Left ventricle myocardium superior (tissue), 1 donor: ENCODE measurements around the gene ZNF670. TPM values are rescaled to one million over a fixed set of nuclear protein-coding genes. Genes with fewer than 3 reads are reported as not detected.
A peak's percentile ranks its signal among the peaks of the same experiment; 100 is the strongest.

Source experiments
- ATAC-seq: fragments of 200-7000 bp; cut with Tn5 transposase; one replicate; pipeline ENCODE4 v1.9.1; 2020; ENCODE audit warnings: mild to moderate bottlenecking, moderate library complexity
- DNase-seq: peaks from one replicate; pipeline ENCODE4 v3.0.0-alpha.2; 2020
- intact Hi-C: fragments of 100-400 bp; cut with micrococcal nuclease; formaldehyde crosslinking; loops from one replicate; pipeline ENCODE4 v1.11.0; 2022
- total RNA-seq: library from RNA; stranded (reverse); fragmentation: NEBNext Ultra II Directional; extraction: Animal tissue kit (Norgen Biotek cat#: 25700); gene quantifications from one replicate; pipeline ENCODE4 v1.2.1, GENCODE V29; 2021
- donor health status: DM: no; HTN: yes; CAD: no; lungs with severe emphysema.

Gene ZNF670
- total RNA-seq, 1 donor from 2014 or later = 1.5 TPM

DNA sequence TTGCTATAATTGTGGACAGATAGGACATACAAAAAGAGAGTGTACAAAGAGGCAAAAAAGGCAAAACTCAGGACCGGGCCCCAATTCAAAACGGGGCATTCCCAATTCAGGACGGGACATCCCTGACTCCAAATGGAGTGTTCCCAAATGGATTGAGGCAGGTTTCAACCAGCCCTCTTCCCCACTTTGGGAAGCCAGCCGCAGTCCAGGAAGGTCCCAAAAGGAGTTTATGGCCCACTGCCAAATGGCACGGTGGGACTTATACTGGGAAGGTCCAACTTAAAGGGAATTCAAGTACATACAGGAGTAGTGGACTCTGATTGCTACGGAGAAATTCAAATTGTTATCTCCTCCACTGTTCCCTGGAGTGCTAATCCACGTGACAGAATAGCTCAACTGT is 29.1 kb upstream of the ZNF670 start:
- intact Hi-C loops = no loop called here
- ATAC-seq (no peak), DNase-seq (no peak)

DNA sequence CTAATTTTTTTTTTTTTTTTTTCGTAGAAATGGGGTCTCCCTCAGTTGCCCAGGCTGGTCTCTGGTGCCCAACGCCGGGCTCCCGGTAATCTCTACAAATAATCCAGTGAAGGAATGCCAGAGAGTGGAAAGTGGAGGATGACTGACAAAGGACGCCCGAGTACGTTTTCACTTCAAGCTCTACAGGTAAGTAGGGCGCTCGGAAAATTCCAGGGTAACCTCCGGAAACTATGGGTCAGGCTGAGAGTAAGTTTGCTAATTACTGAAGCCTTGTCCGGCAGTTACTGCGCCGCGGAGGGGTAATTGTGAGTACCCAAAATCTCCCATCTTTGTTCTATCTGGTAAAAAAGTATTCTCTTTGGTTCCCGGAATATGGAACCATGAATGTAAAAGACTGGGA is 27.4 kb upstream of the ZNF670 start:
- ATAC-seq (no peak), DNase-seq (no peak)
- intact Hi-C loops = no loop called here

DNA sequence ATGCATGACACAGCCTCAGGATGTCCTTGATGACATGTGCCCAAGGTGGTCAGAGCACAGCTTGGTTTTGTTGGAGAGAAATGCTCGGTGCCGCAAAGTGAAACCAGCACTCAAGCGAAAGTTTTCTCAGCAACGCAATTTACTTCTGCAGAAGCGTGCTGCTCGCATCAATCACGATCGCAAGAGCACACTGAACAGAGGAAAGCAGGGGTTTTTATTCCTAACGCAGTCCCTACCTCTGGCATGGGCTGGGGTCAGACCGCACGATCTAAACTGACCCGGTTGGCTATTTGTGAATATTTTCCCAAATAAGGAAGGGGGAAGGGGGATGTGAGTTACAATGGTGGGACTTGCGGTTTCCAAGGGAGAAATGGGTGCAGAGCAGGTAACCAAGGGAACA is 26.4 kb upstream of the ZNF670 start:
- intact Hi-C loops = no loop called here
- ATAC-seq (no peak), DNase-seq (no peak)

DNA sequence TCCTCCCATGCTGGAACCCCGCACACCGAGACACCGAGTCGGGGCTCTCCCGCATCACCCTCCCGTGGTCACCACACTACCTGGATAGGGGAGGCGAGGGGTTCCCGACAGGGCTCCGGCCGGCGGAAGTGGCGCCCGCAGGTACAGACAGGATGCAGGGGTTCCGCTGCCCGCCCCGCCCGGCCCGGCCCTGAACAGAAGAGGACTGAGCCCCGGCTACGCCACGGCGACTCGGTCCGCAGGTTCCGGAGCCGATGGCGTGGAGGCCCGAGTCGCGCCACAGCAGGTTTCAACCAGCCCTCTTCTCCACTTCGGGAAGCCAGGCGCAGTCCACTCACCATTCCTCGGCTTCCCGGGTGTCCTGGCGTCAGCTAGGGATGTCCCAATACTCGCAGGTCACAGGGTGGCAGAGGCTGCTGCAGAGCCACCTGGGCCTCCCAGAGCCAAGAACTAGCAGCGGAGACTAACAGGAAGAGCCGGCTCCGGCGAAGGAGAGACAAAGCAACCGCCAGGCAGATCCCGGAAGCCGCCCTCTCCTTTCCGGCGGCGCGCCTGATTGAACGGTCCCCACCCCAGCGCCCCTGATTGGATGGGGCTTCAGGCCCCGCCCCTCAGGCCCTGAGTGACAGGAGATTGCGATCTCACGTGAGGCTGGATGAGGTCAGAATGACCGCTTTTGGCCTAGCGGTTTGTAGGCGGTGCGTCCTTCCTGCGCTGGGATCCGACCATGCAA is 25.4 kb upstream of the ZNF670 start, which contains the start of gene ZNF669:
Gene ZNF669 (minus strand): TSS at position 498 of the 733 bp plus-strand sequence. CDS start 157 bp downstream, at position 341.
- DNase-seq (peak; percentile 98), ATAC-seq (peak; percentile 100)
- intact Hi-C loops = no loop called here

DNA sequence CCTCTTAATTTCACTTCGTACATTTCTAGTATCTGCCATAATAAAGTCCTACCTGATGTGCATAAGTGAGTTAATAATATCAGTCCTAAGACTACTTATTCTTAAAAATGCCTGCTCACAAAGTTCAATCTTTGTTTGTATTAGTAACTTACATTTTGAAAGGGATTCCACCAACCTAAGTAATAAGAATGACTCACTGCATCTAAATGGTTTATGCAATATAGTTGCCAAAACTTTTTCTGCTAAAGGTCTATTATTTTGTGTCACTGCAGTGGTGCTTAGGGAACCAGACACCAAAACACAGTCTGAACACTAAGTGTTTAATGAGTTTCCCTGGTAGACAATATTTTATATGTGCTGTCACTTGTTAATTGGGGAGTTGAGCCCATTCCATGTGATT is 23.8 kb upstream of the ZNF670 start:
- intact Hi-C loops = no loop called here
- DNase-seq (no peak), ATAC-seq (no peak)

DNA sequence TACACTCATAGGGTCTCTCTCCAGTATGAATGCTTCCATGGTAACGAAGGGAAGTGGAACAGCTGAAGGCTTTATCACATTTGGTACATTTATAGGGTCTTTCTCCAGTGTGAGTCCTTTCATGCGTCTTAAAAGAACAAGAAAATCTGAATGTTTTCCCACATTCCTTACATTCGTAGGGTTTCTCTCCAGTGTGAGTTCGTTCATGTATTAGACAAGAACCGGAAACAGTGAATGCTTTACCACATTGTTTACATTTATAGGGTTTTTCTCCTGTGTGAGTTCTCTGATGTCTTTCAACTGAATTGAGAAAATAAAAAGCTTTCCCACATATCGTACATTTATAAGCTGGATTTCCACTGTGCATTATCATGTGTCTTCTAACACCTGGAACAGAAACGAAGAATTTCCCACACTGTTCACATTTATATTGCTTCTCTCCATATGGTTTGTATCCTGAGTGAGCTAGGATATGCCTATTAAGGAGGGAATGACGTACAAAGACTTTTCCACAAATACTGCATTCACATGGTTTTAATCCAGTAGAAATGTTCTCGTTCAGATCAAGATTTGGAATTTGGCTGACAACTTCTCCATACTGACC is 22.2 kb upstream of the ZNF670 start:
- intact Hi-C loops = no loop called here
- ATAC-seq (no peak), DNase-seq (no peak)

DNA sequence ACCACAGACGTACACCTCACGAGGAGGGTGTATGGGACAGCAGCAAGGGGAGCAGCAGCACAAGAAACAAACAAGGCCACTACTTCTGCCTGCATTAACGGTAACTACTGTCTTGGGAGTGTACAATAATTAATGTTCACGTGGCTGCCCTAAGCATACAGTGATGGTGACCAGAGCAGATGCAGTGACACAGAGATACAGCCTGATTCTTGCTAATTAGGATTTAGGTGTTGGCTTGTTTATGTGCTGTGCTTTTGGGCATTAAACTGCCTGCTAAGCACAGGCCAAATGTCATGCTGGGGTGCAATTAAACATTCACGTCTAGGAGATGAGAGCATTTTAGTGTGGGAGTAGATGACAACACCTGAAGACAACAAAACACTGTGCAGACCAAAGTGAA is 18.3 kb upstream of the ZNF670 start:
- DNase-seq = no peak

DNA sequence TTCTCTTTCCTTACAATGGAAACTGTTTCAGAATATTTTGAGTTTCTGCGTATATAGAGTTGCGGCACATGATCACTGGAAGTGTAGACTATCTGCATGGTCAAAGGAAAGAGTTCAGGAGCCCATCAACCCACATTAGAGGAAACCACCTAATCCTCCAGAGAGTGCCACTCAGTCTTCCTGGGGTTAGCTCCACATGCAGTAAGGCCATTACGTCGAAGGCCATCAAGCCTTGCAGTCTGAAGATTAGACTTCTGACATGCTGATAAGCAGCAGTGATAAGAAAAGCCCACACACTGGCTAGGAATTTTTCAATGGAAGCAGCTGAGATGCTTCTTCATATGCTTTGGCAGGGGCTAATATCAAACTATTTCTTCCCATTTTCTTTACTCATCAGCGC is 17.9 kb upstream of the ZNF670 start:
- intact Hi-C loops = no loop called here
- DNase-seq (no peak), ATAC-seq (no peak)

More for the DNA sequence above, 18.3 kb upstream of the ZNF670 start:
- intact Hi-C loops = no loop called here
- ATAC-seq = no peak

DNA sequence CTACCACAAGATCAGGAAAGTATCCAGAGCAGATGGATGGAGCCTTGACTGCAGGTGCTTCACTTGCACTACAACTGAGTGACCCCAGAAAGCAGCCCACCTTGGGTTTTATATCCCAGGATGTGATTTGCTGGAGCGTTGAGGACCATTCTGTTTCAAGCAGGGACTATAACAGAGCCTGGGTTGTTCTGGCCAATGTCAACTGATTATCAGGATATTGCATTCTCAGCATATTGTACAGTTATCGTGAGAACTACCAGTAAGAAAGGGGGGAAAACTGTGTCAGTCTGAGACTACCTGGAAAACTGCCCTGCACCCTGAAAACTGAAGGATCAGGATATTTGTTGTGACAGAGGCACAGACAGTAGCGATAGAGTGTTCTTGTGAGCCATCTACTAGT is 17.5 kb upstream of the ZNF670 start:
- DNase-seq (no peak), ATAC-seq (no peak)
- intact Hi-C loops = no loop called here

DNA sequence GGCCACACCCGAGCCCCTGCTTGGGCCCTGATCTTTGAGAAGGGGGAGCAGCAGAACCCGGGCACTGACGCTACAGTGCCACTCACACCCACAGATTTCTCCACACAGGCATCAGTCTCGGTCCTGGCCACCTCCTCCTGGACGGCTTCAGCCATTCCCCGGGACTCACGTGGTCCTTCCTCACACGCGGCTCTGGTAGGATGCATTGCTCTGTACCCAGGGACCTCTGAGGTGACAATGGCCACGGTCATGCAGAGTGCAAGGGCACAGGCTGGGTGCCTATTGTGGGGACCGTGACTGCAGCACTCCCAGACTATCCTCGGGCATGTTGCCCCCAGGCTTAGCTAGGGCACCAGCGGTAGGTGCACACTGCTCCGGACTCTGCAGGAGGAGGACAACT is 11.8 kb upstream of the ZNF670 start:
- intact Hi-C loops = no loop called here
- no peak for ATAC-seq
- DNase-seq = no peak

DNA sequence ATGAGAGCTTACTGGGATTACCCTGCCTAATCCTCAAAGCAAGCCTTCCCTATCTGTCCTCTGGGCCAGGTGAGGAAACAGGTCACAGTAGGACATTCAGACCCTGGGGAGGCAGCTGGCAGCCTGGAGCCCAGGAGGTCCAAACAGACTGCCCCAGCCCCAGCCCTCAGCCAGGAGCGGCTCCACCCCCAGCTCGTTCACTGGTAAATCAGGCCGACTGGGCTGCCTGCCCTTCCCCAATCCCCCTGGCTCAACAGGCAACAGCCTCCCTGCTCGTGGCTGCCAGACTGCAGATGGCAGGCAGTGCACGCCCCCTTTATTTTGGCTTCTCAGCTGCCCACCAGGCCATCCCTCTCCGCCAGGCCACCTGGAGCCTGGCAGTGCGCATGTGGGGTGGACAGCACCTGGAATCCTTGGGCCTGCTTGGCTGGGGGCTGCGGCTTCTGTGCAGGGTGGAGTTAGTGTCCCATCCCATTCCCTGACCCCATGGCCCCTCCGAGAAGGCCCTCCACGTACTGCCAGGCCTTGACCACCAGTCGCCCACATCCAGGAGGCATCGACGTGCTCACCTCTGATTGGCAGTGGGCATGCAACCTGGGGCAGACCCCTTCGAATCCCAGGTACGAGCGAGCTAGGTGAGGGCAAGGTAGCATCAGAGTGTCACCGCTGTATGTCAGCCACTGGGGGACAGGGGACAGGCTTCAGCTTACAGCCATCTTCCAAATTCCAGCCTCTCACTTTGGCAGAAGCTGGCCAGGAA is 11.2 kb upstream of the ZNF670 start:
- DNase-seq (no peak), ATAC-seq (no peak)
- intact Hi-C loops = no loop called here

DNA sequence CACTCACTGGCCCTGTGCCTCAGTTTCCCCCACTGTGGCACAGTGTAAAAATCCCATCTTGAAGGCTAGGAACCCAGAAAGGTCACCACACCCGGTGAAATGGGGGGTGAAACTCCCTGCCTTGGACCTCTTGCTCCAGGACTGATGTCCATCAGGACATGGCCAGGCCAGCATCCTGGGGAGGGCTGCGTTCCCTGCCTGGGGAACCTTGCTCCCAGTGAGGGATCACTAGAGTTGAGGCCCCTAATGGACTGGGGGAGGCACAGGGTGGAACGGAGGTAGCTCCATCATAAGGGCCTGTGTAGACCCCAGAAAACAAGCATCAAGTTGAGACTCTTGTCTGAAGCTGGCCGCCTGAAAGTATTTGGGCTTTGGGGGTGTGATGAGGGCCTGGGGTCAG is 10.4 kb upstream of the ZNF670 start:
- DNase-seq (no peak), ATAC-seq (no peak)
- intact Hi-C loops = no loop called here

DNA sequence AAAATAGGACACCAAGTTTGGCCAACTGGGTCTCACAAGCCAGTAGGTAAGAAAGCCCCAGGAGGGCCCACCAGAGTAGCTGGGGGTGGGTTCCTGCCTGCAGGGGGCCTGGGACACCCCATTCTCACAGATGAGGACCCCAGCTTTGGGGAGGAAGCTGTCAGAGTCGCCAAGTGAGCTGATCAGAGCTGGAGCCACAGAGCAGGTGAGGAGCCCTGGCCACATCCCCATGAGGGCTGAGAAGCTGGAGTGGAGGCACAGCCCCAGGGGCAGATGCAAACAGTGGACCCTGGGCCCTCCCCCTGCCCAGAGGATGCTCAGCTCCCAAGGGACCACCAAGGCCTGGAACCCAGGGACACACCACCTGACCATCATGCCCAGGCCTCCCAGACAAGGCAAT is 8.6 kb upstream of the ZNF670 start:
- intact Hi-C loops = no loop called here
- ATAC-seq = no peak
- DNase-seq = no peak

DNA sequence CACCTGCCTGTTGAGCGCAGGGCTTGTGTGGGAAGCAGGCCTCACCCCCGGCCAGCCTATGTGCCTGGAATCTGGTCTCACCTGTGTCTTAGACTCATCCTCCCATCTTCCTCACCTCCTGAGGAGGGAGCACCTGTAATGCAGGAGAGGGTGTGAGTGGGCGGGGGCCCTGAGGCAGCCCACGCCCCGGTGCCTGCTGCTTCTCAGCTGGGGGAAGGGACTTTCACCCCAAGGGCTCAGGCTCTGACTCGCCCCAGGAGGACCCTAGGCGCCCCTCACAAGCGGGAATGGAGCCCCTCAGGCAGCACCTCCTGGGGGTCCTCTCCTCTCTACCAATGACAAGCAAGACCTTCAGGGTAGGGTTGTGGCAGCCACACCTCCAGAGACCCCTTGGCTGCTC is 6.7 kb upstream of the ZNF670 start:
- DNase-seq = no peak
- intact Hi-C loops = no loop called here
- no peak for ATAC-seq

DNA sequence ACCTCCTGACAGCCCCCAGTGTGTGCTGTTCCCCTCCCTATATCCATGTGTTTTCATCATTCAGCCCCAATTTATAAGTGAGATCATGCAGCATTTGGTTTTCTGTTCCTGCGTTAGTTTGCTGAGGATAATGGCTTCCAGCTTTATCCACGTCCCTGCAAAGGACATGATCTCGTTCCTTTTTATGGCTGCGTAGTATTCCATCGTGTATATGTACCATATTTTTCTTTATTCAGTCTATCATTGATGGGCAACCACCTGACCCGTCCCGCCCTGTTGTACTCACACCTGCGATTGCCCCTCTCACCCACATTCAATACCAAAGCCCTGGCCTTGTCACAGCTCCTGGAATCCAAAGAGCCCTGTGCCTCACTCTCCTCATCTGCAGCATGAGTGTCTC is 6.2 kb upstream of the ZNF670 start:
- DNase-seq (no peak), ATAC-seq (no peak)

DNA sequence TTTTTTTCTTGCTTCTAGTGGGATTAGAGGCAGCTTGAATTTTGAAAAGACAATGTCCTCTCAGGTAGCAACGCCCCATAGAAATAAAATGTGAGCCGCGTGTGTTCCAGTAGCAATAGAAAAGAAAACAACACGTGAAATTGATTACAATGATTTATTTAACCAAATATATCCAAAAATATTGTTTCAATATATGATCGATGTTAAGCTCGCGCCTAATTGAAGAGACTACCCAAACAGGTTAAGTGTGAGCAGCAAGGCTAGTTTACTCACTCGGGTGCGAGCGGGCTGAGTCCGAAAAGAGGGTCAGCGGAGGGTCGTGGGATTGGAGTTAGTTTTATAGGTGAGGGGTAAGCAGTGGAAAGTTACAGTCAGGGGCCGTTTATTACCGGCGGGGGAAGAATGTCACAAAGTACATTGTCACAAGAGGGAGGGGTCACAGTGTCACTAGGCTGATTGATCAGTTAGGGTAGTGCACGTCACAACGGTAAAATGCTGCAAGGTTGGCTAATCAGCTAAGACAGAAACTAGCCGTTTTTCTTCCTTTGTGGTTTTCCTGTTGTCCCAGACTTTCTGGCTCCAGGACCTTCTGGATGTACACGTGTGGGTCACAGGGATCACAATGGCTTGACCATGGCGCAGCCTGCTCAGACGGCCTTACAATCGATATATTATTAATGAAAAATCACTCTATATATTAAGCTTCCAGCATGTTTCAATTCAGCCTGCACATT is 697 bp upstream of the ZNF670 start:
- intact Hi-C loops = no loop called here
- no peak for DNase-seq
- no peak for ATAC-seq

More for the DNA sequence above, 6.2 kb upstream of the ZNF670 start:
- intact Hi-C loops = no loop called here

DNA sequence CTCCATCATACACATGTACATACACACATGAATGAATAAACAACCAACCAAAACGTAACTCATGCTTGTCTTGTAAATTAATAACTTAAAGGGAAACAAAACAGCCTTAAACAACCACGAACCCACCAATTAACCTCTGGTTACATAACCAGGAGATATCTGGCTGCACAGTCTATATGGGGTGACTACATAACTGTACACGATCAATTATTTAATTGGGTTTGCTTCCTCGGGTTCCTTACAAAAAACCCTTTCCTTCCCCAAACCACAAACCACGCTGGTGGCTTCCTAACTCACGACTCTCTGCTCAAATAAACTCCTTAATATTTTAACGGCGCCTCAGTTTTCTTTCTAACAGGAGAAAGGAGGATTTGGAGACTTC is 744 bp downstream of the ZNF670 start:
- intact Hi-C loops = no loop called here
- no peak for DNase-seq
- no peak for ATAC-seq

DNA sequence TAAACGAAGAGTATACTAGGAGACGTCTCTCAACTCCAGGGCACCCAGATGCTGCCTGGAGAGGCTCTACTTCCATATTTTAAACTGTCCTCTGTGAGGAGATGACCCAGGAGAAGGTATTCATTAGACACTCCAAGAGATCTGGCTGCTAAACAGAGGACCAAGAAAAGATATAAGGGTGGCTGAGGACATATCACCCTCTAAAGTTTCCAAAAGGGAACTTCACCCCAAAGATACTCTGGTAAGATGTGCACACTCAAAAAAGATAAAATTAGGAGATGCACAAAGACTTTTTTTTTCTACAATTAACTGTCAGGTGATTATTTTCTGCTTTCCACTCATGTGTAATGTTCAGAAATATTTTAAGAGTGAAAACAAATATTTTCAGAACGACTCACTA is 1.4 kb downstream of the ZNF670 start:
- ATAC-seq = no peak
- intact Hi-C loops = no loop called here

DNA sequence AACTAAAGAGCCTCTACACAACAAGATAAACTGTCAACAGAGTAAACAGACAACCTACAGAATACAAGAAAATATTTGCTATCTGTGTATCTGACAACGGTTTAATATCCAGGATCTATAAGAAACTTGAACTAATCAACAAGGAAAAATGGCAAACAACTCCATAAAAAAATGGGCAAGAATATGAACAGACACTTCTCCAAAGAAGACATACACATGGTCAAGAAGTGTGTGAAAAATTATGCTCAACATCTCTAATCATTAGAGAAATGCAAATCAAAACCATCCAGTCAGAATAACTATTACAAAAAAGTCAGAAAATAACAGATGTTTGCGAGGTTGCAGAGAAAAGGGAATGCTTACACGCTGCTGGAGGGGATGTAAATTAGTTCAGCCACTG is 8.0 kb downstream of the ZNF670 start:
- intact Hi-C loops = no loop called here
- no peak for ATAC-seq

More for the DNA sequence above, 1.4 kb downstream of the ZNF670 start:
- DNase-seq = no peak

DNA sequence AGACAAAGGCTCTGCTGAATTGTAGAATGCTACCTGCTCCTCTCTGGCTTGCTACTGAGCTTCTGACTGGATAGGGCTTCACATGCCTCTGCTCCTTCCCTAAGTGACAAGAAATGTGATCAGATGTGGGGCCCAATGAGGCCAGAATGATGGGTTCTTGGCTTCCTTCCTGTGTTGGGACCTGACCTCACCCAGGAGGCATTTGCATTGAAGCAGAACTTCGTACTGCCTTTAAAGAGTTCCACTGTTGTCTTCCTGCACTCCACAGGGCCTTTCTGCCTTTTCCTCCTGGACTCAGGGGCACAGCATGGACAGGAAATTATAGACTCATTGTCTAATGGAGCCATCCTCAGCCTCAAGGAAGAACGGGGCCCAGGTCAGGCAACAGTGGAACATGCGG is 14.3 kb downstream of the ZNF670 start:
- intact Hi-C loops = no loop called here
- DNase-seq (no peak), ATAC-seq (no peak)

More for the DNA sequence above, 8.0 kb downstream of the ZNF670 start:
- DNase-seq = no peak
